Measurements from ENCODE around the gene SETBP1.

SETBP1 gene

GRCh38 chr18:44708451-44709083 is 27.9 kb downstream of the SETBP1 start:
- no peak for FAIRE-seq

GRCh38 chr18:44709307-44710126 is 28.8 kb downstream of the SETBP1 start:
- FAIRE-seq: no peak

DNA sequence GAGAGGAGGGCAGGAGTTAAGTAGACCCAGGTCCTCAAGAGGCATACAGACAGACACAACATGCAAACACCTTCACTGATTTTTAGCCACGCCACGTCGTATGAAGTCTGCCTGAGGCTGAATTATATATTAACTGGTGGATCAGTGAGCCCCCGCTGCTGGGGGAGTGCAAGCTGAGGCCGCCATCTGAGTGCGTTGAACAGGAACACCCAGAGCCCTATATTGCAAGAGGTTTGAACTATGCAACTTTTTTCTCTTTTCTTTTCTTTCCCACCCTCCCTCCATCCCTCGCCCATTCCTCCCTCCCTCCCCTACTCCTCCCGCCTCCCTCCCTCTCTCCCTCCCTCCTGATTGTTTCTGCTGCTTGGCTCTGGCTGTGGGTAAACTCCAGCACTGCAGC is 30.2 kb downstream of the SETBP1 start:
- FAIRE-seq: no peak

DNA sequence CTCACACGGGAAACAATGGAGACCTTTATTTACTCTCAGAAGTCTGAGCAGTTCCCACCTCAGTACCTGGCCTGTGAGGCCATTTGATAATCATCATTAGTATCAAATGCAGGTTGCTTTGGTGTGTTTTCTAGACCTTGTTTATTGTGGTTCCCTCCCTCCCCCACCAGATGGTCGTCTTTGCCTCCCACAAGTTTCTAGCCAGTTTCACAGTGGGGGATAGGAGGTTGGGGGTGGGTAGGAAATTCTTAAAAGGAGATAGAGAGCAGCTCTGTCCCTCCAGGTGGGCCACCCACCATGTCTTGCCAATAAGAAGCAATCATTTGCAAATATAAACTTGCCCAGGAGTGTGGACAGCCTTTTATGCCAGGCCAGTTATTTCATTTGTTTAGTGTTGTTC is 31.3 kb downstream of the SETBP1 start:
- no peak for FAIRE-seq

- FAIRE-seq: no peak
Observed at GRCh38 chr18:44713435-44713834, 32.7 kb downstream of the SETBP1 start.

- no peak for FAIRE-seq
Observed at GRCh38 chr18:44714376-44714775, 33.7 kb downstream of the SETBP1 start.

GRCh38 chr18:44715245-44715644 is 34.6 kb downstream of the SETBP1 start:
- FAIRE-seq: no peak

GRCh38 chr18:44715842-44716241 is 35.2 kb downstream of the SETBP1 start:
- FAIRE-seq: no peak

GRCh38 chr18:44716697-44717163 is 36.0 kb downstream of the SETBP1 start:
- FAIRE-seq: no peak

DNA sequence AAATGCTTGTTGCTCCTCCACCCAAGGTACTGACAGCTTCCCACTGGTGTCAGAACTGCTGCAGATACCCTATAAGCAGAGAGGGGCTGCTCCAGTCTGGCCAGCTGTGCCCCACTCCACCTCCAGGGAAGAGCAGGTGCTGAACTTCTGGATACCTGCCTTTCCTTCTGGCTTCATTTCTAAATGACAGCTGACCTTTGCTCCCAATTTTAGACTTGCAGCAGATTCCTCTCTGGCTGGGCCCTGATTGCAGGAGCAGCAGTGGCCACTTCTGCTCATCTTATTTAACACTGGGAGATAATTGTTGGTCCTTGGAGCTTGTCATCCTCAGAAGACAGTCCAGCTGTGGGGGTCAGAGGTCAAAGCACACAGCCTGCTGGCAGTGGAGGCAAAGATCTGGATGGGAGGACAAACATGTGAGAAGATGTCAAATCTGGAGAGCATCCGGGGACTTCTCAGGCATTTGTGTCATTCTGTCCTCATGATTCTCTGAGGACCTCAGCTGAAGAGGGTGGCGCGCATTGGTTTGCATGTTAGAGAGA is 38.9 kb downstream of the SETBP1 start:
- FAIRE-seq: no peak

DNA sequence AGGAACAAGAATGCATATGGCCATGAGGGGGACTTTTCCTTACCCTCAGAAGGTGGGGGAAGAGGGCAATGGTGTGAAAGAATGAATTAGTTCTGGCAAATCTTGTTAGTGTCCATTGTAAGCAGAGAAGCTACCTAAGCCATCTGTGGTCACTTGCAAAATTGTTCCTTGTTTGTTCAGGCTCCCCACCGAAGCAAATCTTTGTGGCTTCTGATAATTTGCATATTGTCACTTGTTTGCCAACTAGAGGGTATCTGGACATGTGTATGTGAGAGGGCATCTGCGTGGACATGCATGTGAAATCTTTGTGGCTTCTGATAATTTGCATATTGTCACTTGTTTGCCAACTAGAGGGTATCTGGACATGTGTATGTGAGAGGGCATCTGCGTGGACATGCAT is 41.1 kb downstream of the SETBP1 start:
- FAIRE-seq: peak; percentile 24

- FAIRE-seq: no peak
Observed at GRCh38 chr18:44723411-44723810, 42.7 kb downstream of the SETBP1 start.

DNA sequence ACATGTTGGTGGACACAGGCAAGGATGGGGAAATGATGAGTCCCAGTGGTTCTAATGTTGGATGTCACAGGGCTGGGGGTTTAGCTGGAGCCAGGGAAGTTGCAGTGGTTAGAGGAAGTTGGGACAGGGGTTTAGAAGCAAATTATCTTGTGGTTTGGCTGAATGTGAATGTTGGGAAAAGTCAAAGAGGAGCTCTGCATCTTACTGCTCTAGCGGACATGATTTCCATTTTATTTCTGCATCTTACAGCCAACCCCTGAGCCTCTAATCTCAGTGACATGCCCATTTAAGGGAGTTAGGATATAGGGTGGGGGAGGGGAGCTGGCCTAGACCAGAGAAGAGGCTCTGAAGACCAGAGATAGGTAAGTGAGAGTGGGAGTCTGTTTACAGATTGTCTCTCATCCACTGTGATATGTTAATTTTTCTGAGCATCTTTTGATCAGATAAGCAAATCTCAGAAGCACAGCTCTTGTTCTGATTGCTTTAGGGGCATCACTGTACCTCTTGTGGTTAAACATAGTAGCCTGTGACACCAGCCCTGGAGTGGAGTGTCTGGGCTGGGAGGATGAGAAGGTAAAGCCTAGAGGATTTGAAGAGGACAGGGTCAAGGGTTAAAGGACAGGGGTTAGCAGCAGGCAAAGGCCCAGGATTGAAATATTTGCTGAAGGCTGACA is 43.6 kb downstream of the SETBP1 start:
- no peak for FAIRE-seq

DNA sequence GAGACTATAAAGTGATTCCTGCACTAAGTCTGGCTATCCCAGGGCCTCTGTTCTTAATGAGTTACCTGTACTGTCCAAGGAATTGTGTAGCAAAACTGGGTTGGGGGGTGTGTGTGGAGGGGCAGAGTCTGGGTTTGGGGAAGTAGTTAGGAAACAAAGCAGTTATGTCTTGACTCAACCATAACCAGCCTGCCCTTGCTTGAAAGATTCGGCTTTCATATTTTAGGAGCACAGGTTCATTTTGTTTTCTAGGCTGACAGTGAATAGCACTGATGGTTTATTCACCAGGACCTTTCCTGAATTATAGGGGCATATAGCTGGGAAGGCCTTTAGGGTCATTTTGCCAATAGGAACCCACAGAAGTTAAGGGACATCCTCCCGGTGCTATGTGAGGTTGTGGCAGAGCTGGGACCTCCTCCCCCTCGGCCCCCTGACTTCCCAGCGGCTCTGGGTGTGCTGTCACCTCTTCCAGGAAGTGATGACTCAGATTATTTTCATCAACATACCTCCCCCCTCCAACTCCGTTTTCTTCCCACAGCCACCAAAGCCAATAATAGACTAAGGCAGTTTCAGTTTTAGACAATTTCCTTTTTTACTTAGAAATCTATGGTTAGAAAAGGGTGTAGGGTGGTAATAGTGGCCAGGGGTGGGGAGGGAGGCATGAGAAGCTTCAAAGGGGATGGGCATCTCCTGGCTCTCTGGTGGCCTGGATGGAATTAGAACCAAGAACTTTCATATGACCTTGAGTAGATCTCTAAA is 44.8 kb downstream of the SETBP1 start:
- no peak for FAIRE-seq

GRCh38 chr18:44726059-44726421 is 45.4 kb downstream of the SETBP1 start:
- FAIRE-seq: no peak

DNA sequence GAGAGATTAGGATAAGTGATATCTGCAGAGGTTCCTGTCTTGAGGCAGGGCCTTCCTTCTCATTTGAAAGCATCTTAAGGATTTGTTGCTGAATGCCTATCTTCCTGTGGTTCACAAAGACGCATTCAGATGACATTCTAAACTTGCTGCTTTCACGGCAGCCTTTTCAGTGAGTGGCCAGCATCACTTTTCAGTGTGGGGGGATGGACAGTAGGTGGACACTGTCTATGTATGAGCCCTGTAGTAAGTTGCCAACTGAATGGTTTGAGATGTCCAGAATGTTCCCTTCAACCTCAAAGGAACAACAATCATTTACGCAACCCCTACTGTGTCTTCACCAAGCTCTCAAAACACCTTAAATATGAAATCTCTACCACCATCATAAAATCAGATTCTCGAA is 46.6 kb downstream of the SETBP1 start:
- FAIRE-seq: no peak

DNA sequence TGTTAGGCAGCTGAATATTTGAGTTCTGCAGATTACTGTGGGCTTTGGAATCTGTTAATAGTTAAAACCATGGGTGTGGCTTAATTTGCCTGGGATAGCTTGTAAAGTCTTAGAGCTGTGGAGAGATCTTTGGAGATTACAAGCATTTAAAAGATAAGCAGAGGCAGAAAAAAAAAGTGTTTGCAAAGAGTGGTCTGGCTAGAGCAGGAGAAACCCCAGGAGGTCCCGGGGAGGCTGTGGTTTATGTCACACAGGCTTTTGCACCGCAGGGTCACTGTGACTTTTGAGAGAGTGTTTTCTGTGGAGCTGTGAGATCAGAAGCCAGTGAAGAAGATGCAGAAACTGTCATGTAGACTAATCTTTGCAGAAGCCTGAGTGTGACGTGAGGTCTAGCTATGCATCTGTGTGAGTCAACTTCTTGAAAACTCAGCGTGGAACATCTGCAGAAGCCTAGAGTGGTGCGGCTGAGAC is 49.0 kb downstream of the SETBP1 start:
- FAIRE-seq: no peak

GRCh38 chr18:44730803-44731529 is 50.3 kb downstream of the SETBP1 start:
- FAIRE-seq: no peak

- no peak for FAIRE-seq
Observed at GRCh38 chr18:44731530-44732237, 51.0 kb downstream of the SETBP1 start.

- no peak for FAIRE-seq
Observed at GRCh38 chr18:44732238-44732563, 51.5 kb downstream of the SETBP1 start.

- no peak for FAIRE-seq
Observed at GRCh38 chr18:44732599-44732998, 51.9 kb downstream of the SETBP1 start.
